Measurements from ENCODE around the gene MIS18BP1.

DNA sequence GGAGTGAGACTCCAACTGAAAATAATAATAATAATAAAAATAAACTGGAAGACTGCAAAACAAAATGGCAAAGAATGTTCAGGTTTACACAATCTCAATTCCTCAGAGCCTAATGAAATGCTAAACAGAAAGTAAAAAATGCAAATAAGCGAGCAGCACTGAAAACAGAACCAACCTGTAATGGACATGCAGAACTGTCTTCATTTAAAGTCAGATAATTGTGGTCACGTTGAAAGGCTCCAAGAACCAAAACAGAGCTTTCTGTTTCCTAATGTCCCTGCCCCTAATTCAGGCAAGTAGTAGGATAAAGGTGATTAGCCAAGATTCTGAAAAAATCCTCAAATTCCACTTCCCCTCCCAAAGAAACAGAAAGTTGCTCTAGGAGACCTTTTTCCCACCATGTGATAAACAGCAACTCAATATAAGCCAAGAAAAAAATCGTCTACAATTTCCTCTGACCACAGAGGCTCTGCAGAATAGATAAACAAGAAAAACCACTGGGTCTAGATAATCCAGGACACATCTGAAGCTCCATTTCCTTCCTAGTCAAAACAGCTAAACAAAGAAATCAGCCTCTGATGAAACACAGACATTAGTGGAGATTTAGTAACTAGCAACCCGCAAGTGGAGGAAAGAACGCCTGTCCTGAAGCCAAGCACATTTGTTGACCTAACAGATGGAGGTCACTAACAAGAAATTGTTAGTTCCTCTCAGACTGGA lies 3.0 kb downstream of the MIS18BP1 start:
- TF ChIP-seq, protein P1, sequence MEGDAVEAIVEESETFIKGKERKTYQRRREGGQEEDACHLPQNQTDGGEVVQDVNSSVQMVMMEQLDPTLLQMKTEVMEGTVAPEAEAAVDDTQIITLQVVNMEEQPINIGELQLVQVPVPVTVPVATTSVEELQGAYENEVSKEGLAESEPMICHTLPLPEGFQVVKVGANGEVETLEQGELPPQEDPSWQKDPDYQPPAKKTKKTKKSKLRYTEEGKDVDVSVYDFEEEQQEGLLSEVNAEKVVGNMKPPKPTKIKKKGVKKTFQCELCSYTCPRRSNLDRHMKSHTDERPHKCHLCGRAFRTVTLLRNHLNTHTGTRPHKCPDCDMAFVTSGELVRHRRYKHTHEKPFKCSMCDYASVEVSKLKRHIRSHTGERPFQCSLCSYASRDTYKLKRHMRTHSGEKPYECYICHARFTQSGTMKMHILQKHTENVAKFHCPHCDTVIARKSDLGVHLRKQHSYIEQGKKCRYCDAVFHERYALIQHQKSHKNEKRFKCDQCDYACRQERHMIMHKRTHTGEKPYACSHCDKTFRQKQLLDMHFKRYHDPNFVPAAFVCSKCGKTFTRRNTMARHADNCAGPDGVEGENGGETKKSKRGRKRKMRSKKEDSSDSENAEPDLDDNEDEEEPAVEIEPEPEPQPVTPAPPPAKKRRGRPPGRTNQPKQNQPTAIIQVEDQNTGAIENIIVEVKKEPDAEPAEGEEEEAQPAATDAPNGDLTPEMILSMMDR (IDR thresholded peaks at IDR 0.05), result no peak
- no peak for TF ChIP-seq POLR2A (IDR thresholded peaks at IDR 0.05)

Data from body of pancreas (tissue), 4 donors.